ENCODE results near the gene PHETA1.
"Not testable (repeated sequence)": the region's sequence is repeated elsewhere in the genome, so short reads cannot be mapped to it uniquely, and the experiment has no call there.

The PHETA1 gene

GRCh38 chr12:111343181-111343580 lies 25.7 kb downstream of the PHETA1 start:
- TF ChIP-seq CTCF (IDR thresholded peaks at IDR 0.05; ENCODE audit: low read depth, low read length, missing control alignments): no peak
- Histone ChIP-seq H3K36me3 (replicated peaks) (no peaks in the 10 kb centered on the region), H3K4me3 (ENCODE audit: low read depth, low read length) (no peak overlapping the region), H3K27me3 (replicated peaks) (no peaks in the 10 kb centered on the region), H3K27ac (no peak overlapping the region)
- in situ Hi-C loops (cut with HindIII; ENCODE audit: low pct_ligation_motif_present, low sequenced_read_pairs): no loop called here
- no peak for DNase-seq

- H3K36me3 ChIP-seq (replicated peaks): no peaks in the 10 kb centered on the region
- in situ Hi-C loops (cut with HindIII; ENCODE audit: low pct_ligation_motif_present, low sequenced_read_pairs): no loop called here
- H3K27me3 ChIP-seq (replicated peaks): no peaks in the 10 kb centered on the region
- H3K4me3 ChIP-seq (ENCODE audit: low read depth, low read length): no peak overlapping the region
- DNase-seq: no peak
- no peak overlapping the region for H3K27ac ChIP-seq
- no peak for TF ChIP-seq CTCF (IDR thresholded peaks at IDR 0.05; ENCODE audit: low read depth, low read length, missing control alignments)
Measured at GRCh38 chr12:111342376-111342775, 26.5 kb downstream of the PHETA1 start.

- no peak for TF ChIP-seq CTCF (IDR thresholded peaks at IDR 0.05; ENCODE audit: low read depth, low read length, missing control alignments)
- no peak for DNase-seq
- Histone ChIP-seq H3K4me3 (ENCODE audit: low read depth, low read length) (no peak overlapping the region), H3K27me3 (replicated peaks) (no peaks in the 10 kb centered on the region), H3K36me3 (replicated peaks) (no peaks in the 10 kb centered on the region), H3K27ac (no peak overlapping the region)
- in situ Hi-C loops (cut with HindIII; ENCODE audit: low pct_ligation_motif_present, low sequenced_read_pairs): no loop called here
Measured at GRCh38 chr12:111341426-111342065, 27.3 kb downstream of the PHETA1 start.

GRCh38 chr12:111340680-111341079 lies 28.2 kb downstream of the PHETA1 start:
- H3K4me3 ChIP-seq (ENCODE audit: low read depth, low read length); DNase-seq; H3K27me3 ChIP-seq (replicated peaks); H3K27ac ChIP-seq; in situ Hi-C loops (cut with HindIII; ENCODE audit: low pct_ligation_motif_present, low sequenced_read_pairs); H3K36me3 ChIP-seq (replicated peaks): not testable (repeated sequence)

- TF ChIP-seq CTCF (IDR thresholded peaks at IDR 0.05; ENCODE audit: low read depth, low read length, missing control alignments): no peak
- in situ Hi-C loops (cut with HindIII; ENCODE audit: low pct_ligation_motif_present, low sequenced_read_pairs): no loop called here
- no peak for DNase-seq
- Histone ChIP-seq H3K36me3 (replicated peaks) (no peaks in the 10 kb centered on the region), H3K4me3 (ENCODE audit: low read depth, low read length) (no peak overlapping the region), H3K27ac (no peak overlapping the region), H3K27me3 (replicated peaks) (no peaks in the 10 kb centered on the region)
Measured at GRCh38 chr12:111340231-111340630, 28.7 kb downstream of the PHETA1 start.

- Histone ChIP-seq H3K4me3 (ENCODE audit: low read depth, low read length) (no peak overlapping the region), H3K27me3 (replicated peaks) (no peaks in the 10 kb centered on the region), H3K36me3 (replicated peaks) (no peaks in the 10 kb centered on the region), H3K27ac (no peak overlapping the region)
- TF ChIP-seq CTCF (IDR thresholded peaks at IDR 0.05; ENCODE audit: low read depth, low read length, missing control alignments): no peak
- in situ Hi-C loops (cut with HindIII; ENCODE audit: low pct_ligation_motif_present, low sequenced_read_pairs): no loop called here
- DNase-seq: no peak
Measured at GRCh38 chr12:111339321-111339938, 29.5 kb downstream of the PHETA1 start.
